GM19351 (cell line): Measurements from ENCODE around the gene LBX1.

Experiments
- ATAC-seq: cut with Tn5 transposase; IDR thresholded peaks from one replicate; pipeline ENCODE4 v1.9.1; 2021; ENCODE audit warnings: mild to moderate bottlenecking, moderate library complexity; ENCODE audit not compliant: unreplicated experiment

Gene LBX1

DNA sequence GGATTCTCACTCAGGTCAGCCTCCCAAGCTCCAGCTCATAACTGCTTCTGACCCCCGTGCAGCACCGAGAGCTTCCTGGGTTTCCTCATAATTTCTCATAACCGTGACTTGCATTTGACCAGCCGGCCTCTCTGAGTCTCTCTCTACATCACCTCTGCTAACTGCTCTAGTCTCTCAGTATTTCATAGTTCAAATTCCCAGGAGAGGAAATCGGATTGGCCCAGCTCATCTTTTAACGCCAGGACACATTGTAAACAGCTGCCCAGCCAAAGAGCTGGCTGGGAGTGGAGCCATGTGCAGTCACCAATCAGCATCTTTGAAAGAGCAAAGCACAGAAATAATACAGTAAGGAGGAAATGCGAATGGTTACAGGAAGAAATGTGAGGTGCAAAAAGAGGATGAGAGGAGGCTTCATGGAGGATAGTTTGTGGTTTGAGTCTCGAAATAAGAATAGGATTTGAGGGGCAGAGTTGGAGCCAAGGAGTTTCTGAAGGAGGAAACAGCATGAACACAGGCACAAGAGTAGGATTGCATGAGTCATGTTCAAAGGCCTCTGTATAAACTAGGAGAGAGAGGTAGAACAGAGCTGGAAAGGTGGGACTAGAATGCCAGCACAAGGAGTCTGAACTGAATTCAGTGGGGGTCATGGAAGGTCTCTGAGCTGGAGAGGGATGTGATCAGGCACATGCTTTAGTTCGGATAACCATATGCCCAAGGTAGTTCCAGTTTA lies 15.2 kb upstream of the LBX1 start:
- no peak for ATAC-seq

DNA sequence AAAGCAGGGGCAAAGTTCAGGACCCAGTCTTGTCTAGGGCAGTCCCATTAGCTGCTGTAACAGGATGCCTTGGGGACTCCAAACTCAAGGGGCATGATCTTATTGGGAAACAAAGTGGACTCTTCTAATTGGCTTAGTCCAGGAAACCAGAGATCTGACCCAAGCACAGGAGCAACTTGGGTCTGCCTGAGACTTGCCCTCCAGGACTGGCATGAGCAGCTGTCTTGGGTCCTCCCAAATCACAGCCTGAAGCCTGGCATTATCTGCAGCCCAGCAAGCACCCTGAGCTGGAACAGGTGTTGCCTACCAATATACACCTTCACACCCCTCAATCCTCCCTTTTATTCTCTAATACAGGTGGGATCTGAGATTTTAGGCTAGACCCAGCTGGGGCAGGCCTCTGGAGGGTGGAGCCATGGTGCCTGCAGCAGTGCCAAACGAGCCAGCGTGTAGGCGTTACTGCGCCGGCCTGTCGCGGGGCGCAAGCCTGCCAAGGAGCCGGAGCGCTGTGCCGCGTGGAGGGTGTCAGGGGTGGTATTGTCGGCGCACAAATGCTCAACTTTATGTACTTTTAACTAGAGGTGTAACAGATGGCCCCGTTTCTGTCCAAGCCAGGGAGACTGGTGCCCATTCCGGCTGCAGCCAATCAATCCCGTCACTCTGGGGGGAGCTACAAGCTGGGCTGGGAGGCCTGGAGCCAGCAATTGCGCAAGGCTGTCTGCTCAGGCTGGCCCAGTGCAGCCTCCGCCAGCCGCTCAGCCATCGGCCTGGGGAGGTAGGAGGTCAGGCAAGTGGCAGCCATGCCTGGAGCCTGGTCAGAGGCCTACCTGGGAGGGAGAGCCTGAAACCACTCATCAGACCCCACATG lies 12.8 kb upstream of the LBX1 start:
- no peak for ATAC-seq

DNA sequence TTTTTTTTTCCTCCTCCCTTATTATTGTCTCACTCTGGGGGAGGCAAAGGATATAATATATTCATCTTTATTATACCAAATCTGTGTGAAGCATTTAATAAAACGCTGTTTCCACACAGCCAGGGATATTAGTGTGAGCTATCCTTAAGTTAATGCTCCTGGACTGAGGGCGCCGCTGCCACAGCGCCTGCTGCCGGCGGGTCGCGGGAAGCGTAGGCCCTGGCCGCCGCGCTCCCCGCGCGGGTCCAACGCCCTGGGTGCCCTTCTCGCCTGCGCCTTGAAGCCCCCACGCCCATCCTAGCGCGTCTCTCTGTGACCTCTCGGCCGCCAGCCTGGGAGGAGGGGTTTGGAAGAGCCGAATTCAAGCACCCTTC lies 9.5 kb upstream of the LBX1 start:
- ATAC-seq: no peak

DNA sequence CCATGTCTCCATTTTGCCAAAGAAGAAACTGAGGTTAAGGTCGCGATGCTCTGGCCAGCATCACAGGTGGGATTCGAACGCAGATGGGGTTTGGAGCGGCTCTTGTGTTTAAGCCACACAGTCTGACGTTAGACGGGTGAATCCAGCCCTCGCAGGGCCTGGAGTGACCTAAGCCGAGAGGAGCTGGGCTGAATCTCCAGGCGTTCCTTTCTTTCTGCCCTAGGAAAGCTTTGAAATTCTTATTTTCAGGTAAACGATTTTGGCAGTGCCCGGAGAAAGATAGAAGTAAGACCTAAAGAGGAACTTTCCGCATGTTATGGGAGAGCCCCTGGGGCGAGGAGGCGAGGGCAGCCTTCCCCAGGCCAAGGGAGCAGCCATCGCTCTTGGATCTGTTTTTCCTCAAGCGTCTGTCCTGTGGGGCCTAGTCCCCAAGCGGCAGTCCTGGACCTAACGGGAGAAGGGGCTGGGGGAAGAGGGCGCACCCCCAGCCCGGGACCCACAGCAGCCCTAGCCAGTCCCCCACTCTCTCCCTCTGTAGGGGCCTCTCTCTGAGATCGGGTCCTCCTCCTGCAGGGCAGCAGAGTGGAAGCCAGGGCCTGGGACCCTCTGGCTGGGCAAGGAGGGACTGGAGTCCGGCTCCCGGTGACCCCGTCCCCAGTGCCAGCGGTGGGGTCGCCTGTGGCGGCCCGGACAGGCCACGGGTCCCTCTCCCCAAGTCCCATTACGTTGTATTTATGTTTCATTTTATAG lies 8.9 kb upstream of the LBX1 start:
- no peak for ATAC-seq

DNA sequence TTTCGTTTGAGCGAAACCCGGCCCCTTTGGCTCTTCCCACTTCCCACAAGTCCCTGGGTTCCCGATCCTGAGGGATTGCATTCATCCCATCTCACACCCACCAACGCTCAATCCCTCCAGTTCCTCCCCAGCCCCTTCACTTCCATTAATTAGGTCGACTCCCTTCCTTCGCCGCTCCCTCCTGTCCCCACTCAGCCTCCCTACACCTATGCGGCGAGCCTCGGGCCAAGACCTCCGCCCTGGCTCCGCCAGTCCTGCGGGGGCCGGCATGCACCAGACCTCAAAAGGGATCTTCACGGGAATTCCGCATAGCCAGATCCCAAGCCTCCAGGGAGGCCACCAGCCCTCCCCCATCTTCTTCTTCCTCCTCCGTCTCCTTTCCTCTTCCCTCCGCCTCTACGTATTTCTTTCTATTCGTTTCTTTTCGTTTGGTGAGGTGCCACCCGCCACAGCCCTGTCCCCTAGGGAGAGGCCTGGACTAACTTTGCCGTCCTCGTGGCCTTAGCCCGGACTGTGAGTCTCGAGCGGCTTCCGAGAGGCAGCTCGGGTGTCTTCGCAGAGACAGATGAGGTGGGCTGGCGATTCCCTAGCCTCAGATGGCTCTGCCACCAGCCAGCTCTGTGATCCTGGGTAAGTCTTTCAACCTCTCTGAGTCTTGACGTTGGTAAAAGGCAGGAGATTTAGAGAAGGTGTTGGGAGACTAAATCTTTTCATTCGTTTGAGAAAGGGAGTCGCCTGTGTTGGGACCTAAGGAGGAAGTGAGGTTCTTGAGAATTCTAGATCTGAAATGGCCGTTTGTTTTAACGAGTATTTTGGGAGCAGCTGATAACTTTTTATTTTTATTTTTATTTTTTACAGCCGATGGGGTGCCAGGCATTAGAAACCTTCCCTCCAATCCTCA lies 8.1 kb upstream of the LBX1 start:
- no peak for ATAC-seq

DNA sequence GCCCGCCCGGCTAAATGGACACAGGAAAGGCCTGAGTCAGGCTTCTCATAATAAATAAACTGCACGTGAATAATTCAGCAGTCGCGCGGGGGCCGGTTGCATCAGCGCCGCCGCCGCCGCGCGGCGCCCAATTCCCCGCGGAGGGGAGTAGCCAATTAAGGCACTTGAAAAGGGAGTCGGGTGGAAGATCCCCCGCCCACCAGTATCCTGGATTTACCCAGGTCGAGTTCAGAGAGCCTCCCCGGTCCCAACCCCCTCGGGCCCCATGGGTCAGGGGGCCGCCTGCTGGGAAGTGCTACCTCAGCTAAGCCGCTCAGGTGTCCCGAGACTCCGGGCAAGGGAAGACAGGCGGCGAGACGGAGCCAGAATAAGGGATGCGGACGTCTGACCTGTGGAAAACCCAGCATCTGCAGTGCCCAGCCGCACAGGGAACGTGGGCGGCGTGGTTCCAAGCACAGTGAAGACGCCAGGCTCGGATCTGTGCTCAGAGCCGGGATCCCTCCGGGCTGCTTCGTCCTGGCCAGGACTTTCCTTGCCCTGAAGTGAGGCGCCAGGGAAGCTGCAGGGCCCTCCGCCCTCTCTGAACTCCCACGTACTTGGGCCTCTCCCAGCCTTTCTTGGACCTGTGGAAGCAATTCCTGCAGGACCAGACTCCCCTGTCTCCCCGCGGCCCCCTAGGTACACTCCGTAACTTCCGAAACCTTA lies 7.3 kb upstream of the LBX1 start:
- ATAC-seq: no peak

DNA sequence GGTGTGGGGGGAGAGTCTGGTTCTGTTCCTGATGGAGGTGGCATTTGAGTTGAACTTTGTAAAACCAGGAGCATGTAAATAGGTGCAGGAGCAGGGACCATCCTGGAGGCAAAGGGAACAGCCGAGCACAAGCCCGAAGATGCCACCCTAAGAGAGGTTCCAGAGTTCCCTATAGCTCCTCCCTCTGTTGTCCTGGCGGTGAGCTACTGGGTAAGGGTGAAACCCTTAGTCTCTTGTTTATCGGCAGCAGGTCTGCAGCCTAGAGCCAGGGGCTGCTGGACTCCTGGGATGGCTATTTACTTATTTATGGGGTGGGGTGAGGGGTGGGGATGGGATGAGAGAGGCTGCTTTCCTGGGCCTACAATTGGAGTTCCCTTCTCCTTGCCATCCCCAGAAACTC lies 6.5 kb upstream of the LBX1 start:
- no peak for ATAC-seq

DNA sequence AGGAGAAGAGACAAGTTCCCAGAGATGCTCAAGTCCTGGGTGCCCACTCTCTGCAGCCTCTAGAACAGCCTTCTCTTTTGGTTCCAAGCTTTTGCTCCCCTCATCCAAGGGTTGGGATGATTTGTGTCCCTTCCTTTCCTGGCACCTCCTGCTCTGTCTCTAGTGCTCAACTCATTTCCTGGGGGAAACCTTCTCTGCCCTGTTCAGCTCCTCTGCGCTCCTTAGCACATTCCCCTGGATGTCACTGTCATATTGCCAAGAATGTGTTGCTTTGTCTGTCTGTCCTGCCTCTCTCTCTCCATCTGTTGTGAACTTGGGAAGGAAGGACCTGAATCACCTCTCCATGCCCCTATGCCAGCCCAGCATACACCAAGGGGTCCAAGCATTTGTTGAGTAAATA lies 5.1 kb upstream of the LBX1 start:
- ATAC-seq: no peak

DNA sequence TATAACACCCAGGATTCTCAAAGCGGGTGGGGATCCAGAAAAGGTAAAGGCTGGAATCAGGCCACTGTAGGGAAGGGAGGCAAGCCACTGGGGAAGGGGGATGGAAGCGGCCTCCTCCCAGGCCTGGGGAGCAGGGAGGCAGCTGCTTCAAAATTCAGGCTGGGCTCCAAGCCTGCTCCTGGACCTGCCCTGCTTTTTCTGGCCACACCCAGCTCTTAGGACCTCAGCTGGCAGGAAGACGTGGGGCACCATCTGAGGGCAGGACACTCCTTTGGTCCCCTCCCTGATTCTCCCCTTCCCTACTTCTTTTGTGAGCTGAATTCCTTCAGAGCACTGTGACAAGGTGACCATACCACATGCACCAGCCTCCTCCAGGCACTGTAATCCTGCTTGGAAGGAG lies 4.6 kb upstream of the LBX1 start:
- no peak for ATAC-seq

DNA sequence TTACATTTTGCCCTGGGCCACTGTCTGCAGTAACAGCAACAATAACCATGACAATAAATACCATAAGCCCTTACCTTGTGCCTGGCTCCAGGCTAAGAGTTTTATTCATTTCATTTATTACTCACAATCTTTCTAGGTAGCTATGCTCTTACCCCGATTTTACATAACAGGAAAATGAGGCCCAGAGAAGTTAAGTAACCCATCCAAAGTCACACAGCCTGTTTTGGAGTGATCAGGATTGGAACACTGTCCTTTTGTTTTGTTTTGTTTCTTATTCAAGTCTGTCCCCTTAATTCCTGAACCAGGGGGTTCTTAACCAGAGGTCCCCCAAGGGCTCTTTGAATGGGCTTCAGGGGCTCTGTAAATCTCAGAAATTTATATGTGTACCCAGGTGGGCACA lies 4.2 kb upstream of the LBX1 start:
- no peak for ATAC-seq

DNA sequence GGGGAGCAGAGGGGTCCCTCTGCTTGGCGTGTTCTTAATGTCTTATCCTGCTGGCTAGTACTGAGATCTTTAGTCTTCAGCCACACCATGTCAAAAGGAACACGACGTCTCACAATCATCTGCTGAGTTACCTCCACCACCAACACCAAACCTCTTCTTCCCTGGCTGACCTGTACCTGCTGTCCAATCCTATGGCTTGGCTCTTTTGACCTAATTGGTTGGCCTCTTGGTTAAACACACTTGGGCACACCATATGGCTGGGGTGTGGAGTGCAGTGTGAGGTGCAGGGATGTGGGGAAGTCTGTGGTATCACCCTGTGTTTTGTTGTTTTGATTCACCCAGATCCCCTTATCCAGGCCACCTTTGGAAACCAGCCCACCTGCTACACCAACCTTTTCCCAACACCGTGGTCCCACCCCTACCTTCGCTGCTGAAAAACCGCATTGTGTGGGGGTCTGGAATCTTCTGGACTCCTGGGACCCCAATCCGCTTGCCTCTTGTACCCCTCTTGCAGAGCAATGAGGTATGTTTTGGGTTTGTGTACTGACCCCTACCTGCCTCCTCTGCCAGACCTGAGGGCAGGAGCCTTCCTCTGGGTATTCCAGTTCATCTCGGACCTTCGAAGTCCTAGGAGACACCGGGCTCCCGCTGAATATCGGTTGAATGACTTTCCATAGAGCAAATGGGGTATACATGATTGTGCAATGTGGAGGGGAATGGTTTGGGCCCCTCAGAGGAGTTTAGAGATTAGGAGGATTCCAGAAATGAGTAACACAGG lies 2.8 kb upstream of the LBX1 start:
- ATAC-seq: no peak

DNA sequence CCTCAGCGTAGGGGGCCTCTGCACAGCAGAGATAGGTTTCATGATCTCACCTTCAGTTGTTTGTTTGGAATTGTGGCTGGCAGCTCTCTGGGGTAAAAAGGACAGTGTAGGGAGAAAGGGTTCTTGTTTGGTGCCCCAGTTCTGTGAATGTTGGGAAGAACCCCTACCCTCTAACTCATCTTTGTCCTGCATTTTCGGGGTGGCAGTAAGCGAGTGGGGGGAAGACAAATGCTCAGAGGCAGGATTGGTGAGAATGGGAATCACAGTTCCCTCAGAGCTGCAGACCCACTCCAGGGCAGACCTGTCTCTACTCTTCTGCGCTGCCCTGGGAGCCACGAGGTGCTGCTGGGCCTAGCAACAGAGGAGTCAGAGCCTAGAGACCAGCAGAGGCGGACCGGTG lies 1.8 kb upstream of the LBX1 start:
- ATAC-seq: no peak

DNA sequence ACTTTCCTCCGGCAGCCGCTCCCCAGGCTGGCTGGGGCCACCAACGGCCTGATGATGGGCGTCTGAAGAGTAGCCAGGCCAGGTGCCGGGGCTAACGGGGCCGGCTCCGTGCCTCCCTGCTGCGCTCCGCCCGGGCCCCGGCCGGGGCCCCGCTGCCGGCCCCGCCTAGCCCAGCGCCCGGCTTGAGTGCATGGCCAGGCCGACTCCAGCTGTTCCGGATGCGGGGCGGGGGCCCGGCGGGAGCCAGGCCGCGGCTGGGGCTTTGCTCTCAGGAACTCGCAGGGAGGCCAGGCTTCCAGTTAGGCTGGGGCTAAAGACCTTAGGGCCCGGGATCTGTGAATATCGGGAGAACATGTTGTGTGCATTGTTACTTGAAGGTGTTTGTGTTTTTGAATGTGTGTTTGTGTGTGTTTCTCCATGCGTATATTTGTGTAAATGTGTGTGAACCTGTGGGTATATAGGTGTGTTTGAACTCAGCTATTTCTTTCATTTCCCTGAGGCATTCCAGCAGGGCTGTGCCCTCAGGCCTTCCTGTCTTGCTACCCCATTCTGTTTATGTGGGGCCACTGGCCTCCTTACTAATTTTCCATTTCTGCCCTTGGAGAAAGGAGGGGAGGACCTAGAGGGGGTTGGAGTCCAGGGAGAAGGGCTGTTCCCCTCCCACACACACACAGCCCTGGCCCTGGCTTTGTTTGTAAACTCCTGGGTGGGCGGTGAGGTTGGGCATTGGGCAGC lies 1.1 kb upstream of the LBX1 start:
- ATAC-seq: no peak

DNA sequence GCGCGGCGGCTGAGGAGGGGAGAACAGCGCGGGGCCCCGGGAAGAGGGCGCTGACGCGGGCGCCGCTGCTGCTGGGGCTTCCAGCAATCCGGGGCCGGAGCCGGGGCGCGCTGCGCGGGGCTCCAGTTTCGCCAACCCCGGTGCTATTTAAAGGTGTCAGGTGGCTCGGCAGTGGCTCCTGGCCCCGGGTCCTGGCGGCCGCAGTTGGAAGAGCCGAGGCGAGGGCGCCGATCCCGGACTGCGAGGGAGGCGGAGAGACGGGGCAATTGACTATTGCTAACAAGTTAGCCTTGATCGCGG lies 347 bp downstream of the LBX1 start:
- no peak for ATAC-seq

DNA sequence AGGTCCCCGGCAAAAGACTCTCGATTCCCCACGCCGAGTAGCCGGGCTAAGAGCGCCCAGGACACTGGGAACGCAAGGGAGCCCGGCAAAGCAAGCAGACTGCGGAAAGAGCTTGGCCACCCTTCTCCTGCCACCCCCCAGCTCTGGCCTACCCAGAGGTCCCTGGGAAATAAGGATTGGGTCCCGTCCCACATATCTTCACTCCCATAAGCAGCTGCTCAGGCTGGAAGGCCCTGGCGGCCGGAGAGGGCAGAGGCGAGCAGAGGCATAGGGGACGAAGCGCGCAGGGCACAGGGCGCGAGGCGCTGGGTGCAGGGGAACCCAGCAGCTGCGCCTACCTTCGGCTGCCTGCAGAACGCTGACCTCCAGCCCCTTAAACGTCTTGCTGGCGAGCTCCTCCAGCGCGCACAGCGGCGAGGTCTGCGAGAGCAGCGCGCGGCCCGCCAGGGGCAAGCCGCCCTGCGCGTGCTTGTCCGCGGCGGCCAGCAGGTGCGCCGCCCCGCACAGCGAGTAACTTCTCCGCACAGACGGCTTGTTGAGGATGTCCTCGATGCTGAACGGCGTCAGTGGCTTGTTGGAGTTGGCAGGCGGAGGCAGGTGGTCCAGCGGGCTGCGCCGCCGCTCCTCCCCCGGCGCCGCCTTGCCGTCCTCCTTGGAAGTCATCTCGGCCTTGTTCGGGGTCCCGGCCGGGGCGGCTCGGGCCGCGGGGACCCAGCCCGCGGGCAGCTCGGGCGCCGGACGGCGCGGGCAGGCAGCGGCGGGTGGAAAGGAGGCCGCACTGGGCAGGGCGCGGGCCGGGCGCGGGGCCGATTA lies 904 bp downstream of the LBX1 start:
- no peak for ATAC-seq

DNA sequence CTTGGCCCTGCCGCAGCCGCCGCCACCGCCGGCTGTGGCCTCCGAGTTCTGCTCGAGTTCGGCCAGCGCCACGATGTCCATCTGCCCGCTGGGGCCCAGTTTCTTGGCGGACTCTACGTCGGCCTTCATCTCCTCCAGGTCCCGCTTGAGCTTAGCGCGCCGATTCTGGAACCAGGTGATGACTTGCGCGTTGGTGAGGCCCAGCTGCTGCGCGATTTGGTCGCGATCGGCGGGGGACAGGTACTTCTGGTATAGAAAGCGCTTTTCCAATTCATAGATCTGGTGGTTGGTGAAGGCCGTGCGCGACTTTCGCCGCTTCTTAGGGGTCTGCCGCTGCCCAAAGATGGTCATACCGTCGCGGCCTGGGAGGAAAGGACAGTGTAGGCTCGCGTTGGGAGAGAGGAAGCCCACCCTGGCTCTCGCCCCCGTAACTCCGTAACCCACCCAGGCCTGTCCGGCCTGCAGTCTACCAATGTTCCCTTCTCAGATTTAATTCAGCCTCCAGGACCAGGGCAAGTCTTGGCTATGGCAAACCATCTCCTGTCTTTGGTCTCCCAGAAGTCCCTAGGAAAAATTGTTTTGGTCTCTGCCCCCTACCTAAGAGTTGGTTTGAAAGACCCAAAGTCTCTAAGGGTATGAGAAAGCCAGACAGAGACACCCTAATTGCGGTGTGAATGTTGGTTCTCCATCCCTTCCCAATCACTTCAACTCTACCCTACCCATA lies 1.7 kb downstream of the LBX1 start:
- ATAC-seq: no peak
